Duodenal mucosa (tissue), 2 donors: ENCODE data around the gene IL17B.

Experiments used
- H3K27ac ChIP-seq: one replicate; pipeline ENCODE4 v1.7.0; 2013; ENCODE audit warnings: low read depth, low read length
- H3K27me3 ChIP-seq, 2 donors: one replicate each; pipeline ENCODE4 v1.7.0; 2013; ENCODE audit warnings: low read length in 2 of 2, control low read depth in 1 of 2; ENCODE audit not compliant: insufficient read depth in 2 of 2, control insufficient read depth in 1 of 2
- H3K36me3 ChIP-seq, 2 donors: one replicate each; pipeline ENCODE4 v1.7.0; 2013; ENCODE audit warnings: low read length in 2 of 2, control low read depth in 1 of 2; ENCODE audit not compliant: insufficient read depth in 2 of 2, control insufficient read depth in 1 of 2
- H3K4me1 ChIP-seq, 2 donors: one replicate each; pipeline ENCODE4 v1.7.0; 2013; ENCODE audit warnings: low read length in 2 of 2, control low read depth in 1 of 2; ENCODE audit not compliant: insufficient read depth in 2 of 2, control insufficient read depth in 1 of 2
- H3K4me3 ChIP-seq, 2 donors: one replicate each; pipeline ENCODE4 v1.7.0; 2013; ENCODE audit warnings: low read length in 2 of 2, low read depth in 1 of 2
- H3K9ac ChIP-seq, 2 donors: one replicate each; pipeline ENCODE4 v1.7.0; 2013; ENCODE audit warnings: low read length in 2 of 2, low read depth in 1 of 2
- H3K9me3 ChIP-seq, 2 donors: one replicate each; pipeline ENCODE4 v1.7.0; 2013; ENCODE audit warnings: low read length in 2 of 2, control low read depth in 1 of 2; ENCODE audit not compliant: control insufficient read depth in 1 of 2

IL17B gene

GRCh38 chr5:149357370-149358293 lies 21.5 kb downstream of the IL17B start, which contains the start of gene PCYOX1L:
Gene PCYOX1L, plus strand, starts transcription at chr5:149358046. Its CDS starts 23 bp downstream, at chr5:149358069.
- Histone ChIP-seq H3K27ac (no peak within 1 kb of the TSS), H3K9me3 (no peaks in the 10 kb centered on the region), H3K4me1 (peaks cover 17 to 18% of the 10 kb centered on the region in 2 donors), H3K27me3 (no peaks in the 10 kb centered on the region), H3K4me3 (peak within 1 kb of the TSS; percentile 80 to 84), H3K36me3 (peaks cover 5 to 13% of the 10 kb centered on the region in 2 donors), H3K9ac (peak within 1 kb of the TSS; percentile 76 to 84)

GRCh38 chr5:149356391-149356790 lies 22.7 kb downstream of the IL17B start:
- H3K9ac ChIP-seq: no peak overlapping the region
- peaks cover 17 to 18% of the 10 kb centered on the region in 2 donors for H3K4me1 ChIP-seq
- H3K36me3 ChIP-seq: peaks cover 6 to 21% of the 10 kb centered on the region in 2 donors
- H3K4me3 ChIP-seq: no peak overlapping the region
- H3K27ac ChIP-seq: no peak overlapping the region
- H3K9me3 ChIP-seq: no peaks in the 10 kb centered on the region
- H3K27me3 ChIP-seq: no peaks in the 10 kb centered on the region

GRCh38 chr5:149355688-149356087 lies 23.4 kb downstream of the IL17B start:
- no peak overlapping the region for H3K9ac ChIP-seq
- H3K4me1 ChIP-seq: peaks cover 17 to 18% of the 10 kb centered on the region in 2 donors
- no peaks in the 10 kb centered on the region for H3K9me3 ChIP-seq
- H3K27ac ChIP-seq: no peak overlapping the region
- no peaks in the 10 kb centered on the region for H3K27me3 ChIP-seq
- peaks cover 13 to 28% of the 10 kb centered on the region in 2 donors for H3K36me3 ChIP-seq
- H3K4me3 ChIP-seq: no peak overlapping the region

GRCh38 chr5:149353911-149354310 lies 25.2 kb downstream of the IL17B start:
- no peak overlapping the region for H3K9ac ChIP-seq
- H3K4me1 ChIP-seq: peaks cover 14% of the 10 kb centered on the region in 2 donors
- H3K9me3 ChIP-seq: no peaks in the 10 kb centered on the region
- H3K4me3 ChIP-seq: no peak overlapping the region
- H3K27ac ChIP-seq: no peak overlapping the region
- H3K27me3 ChIP-seq: no peaks in the 10 kb centered on the region
- H3K36me3 ChIP-seq: peaks cover 22 to 46% of the 10 kb centered on the region in 2 donors

GRCh38 chr5:149352169-149352568 lies 26.9 kb downstream of the IL17B start:
- Histone ChIP-seq H3K4me1 (peaks cover 1 to 4% of the 10 kb centered on the region in 2 donors), H3K9me3 (no peaks in the 10 kb centered on the region), H3K9ac (no peak overlapping the region), H3K27ac (no peak overlapping the region), H3K27me3 (no peaks in the 10 kb centered on the region), H3K36me3 (peaks cover 22 to 58% of the 10 kb centered on the region in 2 donors), H3K4me3 (no peak overlapping the region)

- no peaks in the 10 kb centered on the region for H3K27me3 ChIP-seq
- no peaks in the 10 kb centered on the region for H3K9me3 ChIP-seq
- peaks cover 0 to 18% of the 10 kb centered on the region in 2 donors for H3K4me1 ChIP-seq
- no peak overlapping the region for H3K27ac ChIP-seq
- H3K36me3 ChIP-seq: peaks cover 22 to 49% of the 10 kb centered on the region in 2 donors
- H3K4me3 ChIP-seq: no peak overlapping the region
- no peak overlapping the region for H3K9ac ChIP-seq
Observed at GRCh38 chr5:149349382-149349781, 29.7 kb downstream of the IL17B start.

- no peak overlapping the region for H3K9ac ChIP-seq
- peaks cover 19 to 49% of the 10 kb centered on the region in 2 donors for H3K36me3 ChIP-seq
- no peaks in the 10 kb centered on the region for H3K9me3 ChIP-seq
- no peak overlapping the region for H3K4me3 ChIP-seq
- peaks cover 0 to 18% of the 10 kb centered on the region in 2 donors for H3K4me1 ChIP-seq
- H3K27ac ChIP-seq: no peak overlapping the region
- H3K27me3 ChIP-seq: no peaks in the 10 kb centered on the region
Observed at GRCh38 chr5:149348518-149348917, 30.6 kb downstream of the IL17B start.

GRCh38 chr5:149345892-149346222 lies 33.2 kb downstream of the IL17B start:
- H3K27ac ChIP-seq: peak overlapping the region; percentile 51
- peaks cover 15 to 24% of the 10 kb centered on the region in 2 donors for H3K4me1 ChIP-seq
- peak overlapping the region; percentile 77 to 83 for H3K9ac ChIP-seq
- H3K9me3 ChIP-seq: no peaks in the 10 kb centered on the region
- peak overlapping the region; percentile 91 to 95 for H3K4me3 ChIP-seq
- peaks cover 10 to 32% of the 10 kb centered on the region in 2 donors for H3K36me3 ChIP-seq
- no peaks in the 10 kb centered on the region for H3K27me3 ChIP-seq

- Histone ChIP-seq H3K36me3 (peaks cover 5 to 26% of the 10 kb centered on the region in 2 donors), H3K4me1 (peaks cover 16 to 24% of the 10 kb centered on the region in 2 donors)
Observed at GRCh38 chr5:149345147-149345891, 33.8 kb downstream of the IL17B start, which contains the start of gene GRPEL2. Gene GRPEL2, plus strand, starts transcription at chr5:149345499. Its CDS starts 41 bp downstream, at chr5:149345540.

GRCh38 chr5:149344151-149344550 lies 34.9 kb downstream of the IL17B start:
- H3K9me3 ChIP-seq: no peaks in the 10 kb centered on the region
- H3K4me1 ChIP-seq: peaks cover 16 to 24% of the 10 kb centered on the region in 2 donors
- no peak overlapping the region for H3K9ac ChIP-seq
- peaks cover 0 to 15% of the 10 kb centered on the region in 2 donors for H3K36me3 ChIP-seq
- no peaks in the 10 kb centered on the region for H3K27me3 ChIP-seq
- H3K27ac ChIP-seq: no peak overlapping the region
- no peak overlapping the region for H3K4me3 ChIP-seq

More at GRCh38 chr5:149345147-149345891, 33.8 kb downstream of the IL17B start, which contains the start of gene GRPEL2:
- peak within 1 kb of the TSS; percentile 77 to 83 for H3K9ac ChIP-seq
- H3K4me3 ChIP-seq: peak within 1 kb of the TSS; percentile 91 to 95
- H3K27ac ChIP-seq: peak within 1 kb of the TSS; percentile 61
- H3K27me3 ChIP-seq: no peaks in the 10 kb centered on the region
- H3K9me3 ChIP-seq: no peaks in the 10 kb centered on the region
